Mononuclear cell (primary cell): Measurements from ENCODE around the gene RAPGEF3. TPM values are rescaled to one million over a fixed set of nuclear protein-coding genes. Genes with fewer than 3 reads are reported as not detected.

Experiments
- H3K27me3 ChIP-seq: 2 replicates; pipeline ENCODE4 v1.6.0; 2011; ENCODE audit warnings: low read length, control low read depth; ENCODE audit not compliant: insufficient read depth
- H3K4me1 ChIP-seq: 2 replicates; pipeline ENCODE4 v1.5.1; 2011; ENCODE audit warnings: mild to moderate bottlenecking, low read length, control low read depth; ENCODE audit not compliant: insufficient read depth
- H3K4me3 ChIP-seq: 2 replicates; pipeline ENCODE4 v1.5.1; 2011; ENCODE audit warnings: mild to moderate bottlenecking, low read length, moderate library complexity
- H3K9me3 ChIP-seq: 2 replicates; pipeline ENCODE4 v1.5.1; 2011; ENCODE audit warnings: low read depth, mild to moderate bottlenecking, control low read depth, low read length
- total RNA-seq: library from RNA; depleted of rRNA; stranded (reverse); fragments of >200 nt; gene quantifications from one replicate; pipeline ENCODE4 v1.2.3, GENCODE V29; 2012

The RAPGEF3 gene
- total RNA-seq, 1 donor, result 0.42 TPM

DNA sequence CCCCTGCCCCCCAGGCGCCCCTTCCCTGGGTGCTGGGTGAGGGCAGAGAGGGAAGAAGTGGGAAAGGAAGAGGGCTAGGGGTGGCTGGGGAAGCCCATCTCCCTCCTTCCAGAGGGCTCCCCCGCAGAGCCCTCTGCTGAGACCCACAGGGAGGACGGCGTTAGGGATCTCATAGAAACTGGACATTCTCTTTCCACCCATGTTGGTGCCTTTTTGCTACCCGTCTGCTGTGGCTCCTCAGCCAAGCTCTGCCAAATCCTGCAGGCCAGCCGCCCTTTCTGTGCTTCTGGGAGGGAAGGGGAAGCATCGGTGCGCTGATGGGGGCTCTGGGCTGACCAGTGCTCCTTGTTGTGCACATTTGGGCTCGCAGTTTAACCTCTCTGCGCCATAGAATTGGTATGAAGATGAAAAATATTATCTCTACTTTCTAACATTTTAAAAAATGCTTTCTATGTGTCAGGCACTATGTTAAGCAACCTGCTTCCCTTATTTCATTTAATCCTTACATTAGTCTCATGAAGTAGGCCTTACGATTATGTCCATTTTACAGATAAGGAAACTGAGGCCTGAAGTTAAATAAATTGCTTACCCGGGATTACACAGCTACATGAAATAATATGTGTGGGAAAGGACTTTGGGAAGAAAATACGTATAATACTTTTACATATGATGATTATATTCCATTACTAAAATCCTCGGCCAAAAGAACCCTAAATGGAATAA, 15.3 kb upstream of the RAPGEF3 start:
- Histone ChIP-seq H3K9me3 (no peaks in the 10 kb centered on the region), H3K27me3 (no peaks in the 10 kb centered on the region), H3K4me1 (peaks cover 64% of the 10 kb centered on the region), H3K4me3 (peak overlapping the region; percentile 57)

DNA sequence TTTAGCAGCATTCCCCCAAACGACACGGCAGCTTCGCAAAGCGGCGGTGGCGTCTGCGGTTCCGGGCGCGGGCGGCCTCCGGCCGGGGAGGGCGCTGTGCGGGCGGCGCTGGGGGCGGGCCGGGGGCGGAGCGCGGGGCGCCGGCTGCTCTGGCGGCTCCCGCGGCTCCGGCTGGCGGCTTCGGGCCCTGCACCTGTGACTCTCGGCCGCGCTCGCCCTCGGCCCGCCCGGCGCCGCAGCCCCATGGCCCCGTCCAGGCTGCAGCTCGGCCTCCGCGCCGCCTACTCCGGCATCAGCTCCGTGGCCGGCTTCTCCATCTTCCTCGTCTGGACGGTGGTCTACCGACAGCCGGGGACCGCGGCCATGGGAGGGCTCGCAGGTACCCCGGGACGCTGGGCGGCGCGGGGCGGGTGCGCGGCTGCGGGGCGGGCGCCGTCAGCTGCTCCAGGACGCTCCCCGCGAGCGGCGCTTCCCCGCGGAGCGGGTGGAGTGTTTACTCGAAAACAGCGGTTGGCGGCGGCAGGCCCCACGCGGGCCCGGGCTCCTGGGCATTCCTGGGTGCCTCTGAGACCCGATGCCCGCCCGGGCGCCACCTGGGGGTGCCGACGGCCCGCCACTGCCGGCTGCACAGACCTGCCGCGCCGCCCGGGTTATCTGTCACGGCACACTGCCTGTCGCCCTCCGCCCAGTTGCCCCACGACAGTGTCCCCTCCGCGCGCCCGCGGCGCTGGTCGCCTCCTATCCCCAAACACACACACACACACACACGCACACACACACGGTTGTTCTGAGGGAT, 14.6 kb upstream of the RAPGEF3 start, which contains the start of gene SLC48A1:
SLC48A1 (plus strand) TSS at position 177 of the 796 bp plus-strand sequence; CDS start at position 244, 67 bp downstream.
- Histone ChIP-seq H3K9me3 (no peaks in the 10 kb centered on the region), H3K4me3 (peak within 1 kb of the TSS; percentile 57), H3K27me3 (no peaks in the 10 kb centered on the region), H3K4me1 (peaks cover 61% of the 10 kb centered on the region)

DNA sequence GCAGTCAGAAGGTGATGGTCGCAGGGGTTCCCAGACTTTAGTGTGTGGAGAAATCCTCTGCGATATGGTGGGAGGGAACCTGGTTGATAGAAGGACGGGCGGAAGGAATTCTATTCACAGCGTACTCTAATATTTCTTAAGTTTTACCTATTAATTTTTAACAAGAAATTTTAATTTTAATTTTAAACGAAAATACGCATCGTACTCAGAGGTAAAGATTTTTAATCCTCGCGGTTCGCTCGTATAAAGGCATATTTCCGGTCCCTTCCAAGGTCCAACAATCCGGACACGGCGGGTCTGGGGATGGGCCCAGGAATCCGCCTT, 14.0 kb upstream of the RAPGEF3 start:
- Histone ChIP-seq H3K4me3 (peak overlapping the region; percentile 57), H3K4me1 (peaks cover 55% of the 10 kb centered on the region), H3K9me3 (no peaks in the 10 kb centered on the region), H3K27me3 (no peaks in the 10 kb centered on the region)

DNA sequence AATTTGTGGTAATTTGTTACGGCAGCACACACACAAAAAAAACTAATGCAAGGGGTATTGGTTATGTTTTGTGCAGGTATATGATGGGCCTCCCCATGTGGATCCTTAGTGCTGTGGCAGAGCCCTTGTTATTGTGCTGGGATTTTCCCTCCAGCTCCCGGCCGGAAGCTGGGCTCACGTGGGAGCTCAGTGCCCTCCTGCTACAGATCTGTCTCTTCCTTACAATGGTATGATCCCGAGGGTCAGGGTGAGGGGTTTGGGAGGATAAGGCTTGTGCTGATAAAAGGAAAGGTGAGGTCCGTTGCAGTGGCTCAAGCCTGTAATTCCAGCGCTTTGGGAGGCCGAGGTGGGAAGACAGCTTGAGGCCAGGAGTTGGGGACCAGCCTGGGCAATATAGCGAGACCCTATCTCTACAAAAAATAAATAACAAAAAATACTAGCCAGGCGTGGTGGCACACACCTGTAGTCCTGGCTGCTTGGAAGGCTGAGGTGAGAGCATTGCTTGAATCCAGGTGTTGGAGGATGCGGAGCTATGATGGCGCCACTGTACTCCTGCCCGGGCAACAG, 13.5 kb upstream of the RAPGEF3 start:
- H3K4me1 ChIP-seq, result peaks cover 50% of the 10 kb centered on the region
- H3K4me3 ChIP-seq, result no peak overlapping the region
- H3K9me3 ChIP-seq, result no peaks in the 10 kb centered on the region
- no peaks in the 10 kb centered on the region for H3K27me3 ChIP-seq

DNA sequence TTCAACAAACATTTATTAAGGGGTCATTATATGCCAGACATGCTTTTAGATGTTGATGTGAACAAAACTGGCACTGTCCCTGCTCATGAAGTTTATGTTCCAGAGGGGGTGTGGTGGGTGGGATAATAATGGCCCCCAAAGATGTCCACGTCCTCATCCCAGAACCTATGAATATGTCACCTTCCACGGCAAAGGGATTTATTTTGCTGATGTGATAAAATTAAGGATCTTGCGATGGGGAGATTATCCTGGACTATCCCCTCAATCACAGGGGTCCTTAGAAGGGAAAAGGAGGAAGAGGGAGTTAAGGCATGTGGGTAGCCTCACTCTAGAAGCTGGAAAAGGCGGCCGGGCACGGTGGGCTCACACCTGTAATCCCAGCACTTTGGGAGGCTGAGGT, 12.6 kb upstream of the RAPGEF3 start:
- Histone ChIP-seq H3K9me3 (no peaks in the 10 kb centered on the region), H3K4me1 (peaks cover 46% of the 10 kb centered on the region), H3K27me3 (no peaks in the 10 kb centered on the region), H3K4me3 (no peak overlapping the region)

DNA sequence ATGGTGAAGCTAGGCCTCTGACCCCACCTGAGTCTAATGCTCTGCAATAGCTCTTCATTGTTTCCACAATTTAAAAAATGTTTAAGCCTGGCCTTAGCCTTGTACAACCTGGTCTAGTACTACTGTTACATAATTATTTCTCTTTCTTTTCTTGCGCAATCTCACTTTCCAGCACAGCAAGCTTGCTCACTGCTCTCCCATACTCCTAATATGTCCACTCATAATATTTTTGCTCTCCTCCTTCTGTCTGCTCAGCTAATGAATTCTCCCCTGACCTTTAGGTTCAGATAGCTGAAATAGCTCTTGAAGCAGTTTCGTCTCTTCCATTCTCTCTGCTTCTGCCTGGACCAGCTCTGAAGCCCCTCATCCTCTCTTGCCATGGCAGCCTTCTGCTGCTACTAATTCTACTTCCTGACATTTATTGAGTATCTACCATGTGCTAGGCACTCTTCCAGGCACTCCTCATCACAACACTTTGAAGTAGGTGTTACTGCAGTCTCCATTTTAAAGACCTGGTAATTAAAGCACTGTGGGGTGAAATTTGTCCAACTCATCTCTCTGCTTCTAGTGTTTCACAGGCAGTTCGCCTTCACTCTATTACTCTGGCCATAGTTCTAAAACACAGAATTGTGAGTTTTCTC, 11.5 kb upstream of the RAPGEF3 start:
- Histone ChIP-seq H3K4me3 (no peak overlapping the region), H3K9me3 (no peaks in the 10 kb centered on the region), H3K4me1 (peaks cover 38% of the 10 kb centered on the region), H3K27me3 (no peaks in the 10 kb centered on the region)

DNA sequence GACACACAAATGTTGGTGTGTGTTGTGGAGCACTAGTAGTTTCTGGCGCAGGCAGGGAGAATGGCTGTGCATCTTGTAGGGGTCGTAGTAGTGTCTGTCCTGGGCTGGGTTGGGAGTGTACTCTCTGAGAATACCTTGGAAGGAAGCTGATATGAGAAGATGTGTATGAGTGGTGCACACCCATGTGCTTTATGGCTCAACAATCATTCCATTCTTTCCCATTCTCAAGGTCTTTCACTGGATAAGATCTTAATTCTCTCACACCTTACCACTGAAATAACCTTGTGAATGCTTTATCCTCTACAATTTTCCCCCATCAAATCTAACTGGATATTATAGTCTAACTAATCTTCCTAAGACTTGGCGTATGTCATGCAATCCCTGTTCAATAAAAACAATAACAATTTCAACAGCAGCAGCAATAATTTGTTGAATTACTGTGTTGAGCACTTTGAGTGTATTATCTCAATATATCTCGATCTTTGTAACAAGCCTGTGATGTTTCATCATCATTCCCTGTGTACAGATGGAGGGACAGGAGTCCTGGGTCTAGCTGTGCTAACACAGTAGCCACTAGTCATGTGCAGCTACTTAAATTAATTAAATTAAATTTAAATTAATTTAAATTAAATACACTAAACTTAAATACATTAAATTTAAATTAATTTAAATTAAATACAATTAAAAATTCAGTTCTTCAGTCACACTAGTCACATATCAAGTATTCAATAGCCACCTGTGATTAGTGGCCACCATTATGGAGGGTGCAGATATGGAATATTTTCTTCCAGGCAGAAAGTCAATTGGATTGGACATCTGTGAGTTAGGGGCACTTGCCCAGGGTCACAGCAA, 10.8 kb upstream of the RAPGEF3 start:
- Histone ChIP-seq H3K9me3 (no peaks in the 10 kb centered on the region), H3K4me1 (peaks cover 31% of the 10 kb centered on the region), H3K27me3 (no peaks in the 10 kb centered on the region), H3K4me3 (no peak overlapping the region)

DNA sequence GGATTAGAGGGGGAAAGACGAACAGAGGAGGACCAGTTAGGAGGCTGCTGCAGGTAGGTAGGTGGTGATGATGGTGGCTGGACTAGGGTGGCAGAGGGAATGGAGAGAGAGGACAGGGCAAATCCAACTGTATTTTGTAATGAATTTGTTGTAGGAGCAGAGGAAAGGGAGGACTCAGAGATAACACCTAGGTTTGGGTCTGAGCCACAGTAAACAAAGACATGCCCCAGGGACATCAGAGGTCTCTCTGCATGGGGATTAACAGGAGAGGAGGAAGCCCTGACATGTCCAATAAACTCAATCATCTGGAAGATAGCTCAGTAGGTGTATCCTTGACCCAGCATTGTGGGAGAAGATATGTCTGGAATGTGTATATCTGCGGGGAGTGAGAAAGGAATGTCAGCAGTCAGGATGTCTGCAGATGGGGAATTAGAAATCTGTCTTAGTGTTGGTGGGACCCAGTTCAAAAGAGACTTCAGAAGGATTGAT, 9.7 kb upstream of the RAPGEF3 start:
- no peaks in the 10 kb centered on the region for H3K27me3 ChIP-seq
- H3K9me3 ChIP-seq, result no peaks in the 10 kb centered on the region
- H3K4me1 ChIP-seq, result peaks cover 22% of the 10 kb centered on the region
- H3K4me3 ChIP-seq, result no peak overlapping the region

DNA sequence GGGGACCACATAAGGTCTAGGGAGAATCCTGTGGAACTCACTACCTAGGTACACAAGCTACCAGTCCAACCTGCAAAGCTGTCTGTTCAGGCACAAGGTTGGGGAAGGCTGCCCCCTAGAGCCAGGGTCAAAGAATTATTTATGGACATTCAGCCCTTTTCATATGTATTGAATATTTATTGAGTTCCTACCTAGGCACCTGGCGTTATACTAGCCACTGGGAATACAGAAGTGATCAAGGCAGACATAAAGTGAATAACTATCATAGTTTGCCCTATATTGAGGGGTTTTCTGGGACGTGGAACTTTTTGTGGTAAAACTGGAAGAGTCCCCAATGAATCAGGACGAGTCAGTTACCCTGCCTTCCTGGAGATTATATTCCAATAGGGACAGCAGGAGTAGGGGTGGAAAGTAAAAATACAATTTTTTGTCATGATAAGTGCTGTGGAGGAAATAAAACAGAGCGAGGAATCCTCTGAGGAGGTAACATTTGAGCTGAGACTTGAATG, 8.6 kb upstream of the RAPGEF3 start:
- H3K4me1 ChIP-seq, result peaks cover 17% of the 10 kb centered on the region
- no peaks in the 10 kb centered on the region for H3K27me3 ChIP-seq
- H3K9me3 ChIP-seq, result no peaks in the 10 kb centered on the region
- no peak overlapping the region for H3K4me3 ChIP-seq

DNA sequence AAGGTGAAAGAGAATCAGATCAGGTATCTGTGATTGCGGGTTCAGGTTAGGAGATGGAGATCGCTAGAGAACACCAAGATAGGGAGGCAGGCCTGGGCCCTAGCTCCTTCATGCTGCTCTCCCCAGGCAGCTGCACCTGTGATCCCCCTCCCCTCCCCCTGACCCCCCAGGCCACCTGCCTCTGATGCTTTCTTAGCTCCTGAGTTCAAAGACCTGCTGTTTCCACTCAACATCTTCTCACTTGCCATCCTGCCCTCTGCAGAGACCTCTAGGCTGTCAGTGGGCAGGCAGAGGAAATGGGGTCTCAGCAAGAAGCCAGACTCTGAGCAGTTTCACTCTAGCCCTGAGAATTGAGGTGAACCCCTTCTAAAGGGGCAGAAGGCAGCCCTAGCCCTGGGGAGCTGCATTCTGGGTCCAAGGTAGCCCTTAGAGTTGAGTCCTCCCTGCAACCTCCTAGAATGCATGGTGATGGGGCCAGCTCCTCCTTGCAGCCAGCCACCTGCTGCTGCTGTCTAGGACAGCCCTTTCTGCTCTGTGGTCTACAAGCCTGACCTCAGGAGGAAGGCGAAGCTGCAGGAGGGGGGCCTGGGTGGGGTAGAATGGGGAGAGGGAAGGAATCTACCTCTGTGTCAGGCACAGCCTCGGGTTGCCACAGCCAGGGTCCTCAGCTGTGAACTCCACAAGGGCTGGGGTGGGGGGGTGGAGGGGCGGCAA, 8.0 kb upstream of the RAPGEF3 start:
- peaks cover 17% of the 10 kb centered on the region for H3K4me1 ChIP-seq
- H3K27me3 ChIP-seq, result no peaks in the 10 kb centered on the region
- no peak overlapping the region for H3K4me3 ChIP-seq
- no peaks in the 10 kb centered on the region for H3K9me3 ChIP-seq

DNA sequence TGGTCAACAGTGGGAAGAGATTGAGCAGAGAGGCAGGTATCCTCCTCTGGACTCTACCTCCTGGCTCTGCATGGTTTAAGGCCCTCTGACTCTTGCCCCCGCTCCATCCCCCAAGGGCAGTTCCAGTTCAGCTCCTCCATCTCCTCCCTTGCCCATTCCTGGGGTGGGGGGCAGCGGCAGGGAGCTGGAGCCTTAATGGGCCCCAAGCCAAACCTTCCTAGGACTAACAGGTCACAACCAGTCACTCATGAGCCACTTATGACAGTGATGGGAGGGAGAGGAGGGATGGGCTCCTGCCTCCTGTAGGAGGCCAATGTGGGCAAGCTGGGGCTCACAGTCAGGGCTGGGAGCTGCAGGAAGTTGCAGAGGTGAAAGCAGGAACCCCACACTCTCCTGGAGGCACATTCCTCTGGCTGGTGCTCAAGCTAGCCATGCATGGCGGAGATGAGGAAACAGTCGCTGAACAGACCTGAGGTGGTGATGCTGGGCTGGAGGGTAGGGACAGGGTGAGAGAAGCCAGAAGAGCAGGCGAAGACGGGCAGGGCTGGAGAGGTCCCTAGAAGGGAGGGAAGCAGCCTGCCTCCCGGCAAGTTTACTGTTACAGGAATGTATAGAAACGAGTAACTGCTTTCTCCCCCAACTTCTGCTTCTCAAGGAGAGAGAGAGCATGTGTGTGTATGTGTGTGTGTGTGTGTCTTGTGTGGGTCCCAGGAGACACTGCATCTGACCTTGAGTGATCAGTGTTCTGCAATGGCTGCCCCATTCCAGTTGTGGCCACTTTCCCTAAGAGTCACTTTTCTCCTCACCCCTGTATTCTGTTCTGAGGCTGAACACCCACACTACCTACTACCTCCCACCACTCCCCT, 5.0 kb upstream of the RAPGEF3 start:
- Histone ChIP-seq H3K9me3 (no peaks in the 10 kb centered on the region), H3K4me3 (no peak overlapping the region), H3K27me3 (no peaks in the 10 kb centered on the region)

DNA sequence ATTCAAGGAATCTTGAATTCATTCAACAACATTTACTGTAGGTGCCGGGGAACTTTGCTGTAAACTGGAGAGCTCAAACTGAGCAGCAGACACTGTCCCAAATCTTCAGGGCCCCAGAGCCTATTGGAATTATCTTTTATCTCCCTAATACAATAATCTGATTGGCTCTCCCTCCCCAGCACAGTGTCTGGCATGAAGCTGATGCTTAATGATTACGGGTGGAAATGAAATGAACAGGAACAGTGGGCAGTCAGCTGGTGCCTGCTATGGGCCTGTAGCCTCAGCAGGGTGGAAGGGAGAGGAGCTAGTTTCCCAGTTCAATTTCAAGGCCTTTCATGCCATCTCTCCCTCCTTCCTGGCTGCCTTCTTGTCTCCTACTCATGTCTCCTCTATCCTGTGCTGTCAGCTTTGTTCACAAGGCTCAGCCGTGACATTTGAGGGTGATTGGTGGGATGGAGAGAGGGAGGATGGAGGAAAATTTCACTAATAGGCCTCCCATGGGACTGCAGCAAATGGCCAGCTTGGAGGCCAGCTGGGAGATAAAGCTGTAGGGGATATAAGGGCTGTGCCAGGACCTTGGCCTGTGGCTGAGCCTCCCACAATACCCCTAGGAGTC, 4.3 kb upstream of the RAPGEF3 start:
- no peaks in the 10 kb centered on the region for H3K27me3 ChIP-seq
- no peaks in the 10 kb centered on the region for H3K9me3 ChIP-seq
- no peak overlapping the region for H3K4me3 ChIP-seq
- H3K4me1 ChIP-seq, result peaks cover 25% of the 10 kb centered on the region

More for the DNA sequence above, 5.0 kb upstream of the RAPGEF3 start:
- H3K4me1 ChIP-seq, result peaks cover 18% of the 10 kb centered on the region

DNA sequence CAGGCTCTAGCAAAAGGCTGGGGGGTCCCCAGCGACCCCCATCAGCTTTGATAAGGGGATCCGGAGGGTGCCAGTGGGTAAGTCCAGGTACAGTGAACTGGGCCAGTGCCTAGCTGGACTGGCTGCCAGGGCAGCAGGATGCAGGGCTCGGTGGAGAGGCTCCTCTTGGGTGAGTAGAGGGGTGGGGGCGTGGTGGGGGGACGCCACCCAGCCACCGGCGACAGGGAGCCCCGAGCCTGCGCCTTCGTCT, 171 bp downstream of the RAPGEF3 start:
- H3K9me3 ChIP-seq, result no peaks in the 10 kb centered on the region
- H3K27me3 ChIP-seq, result no peaks in the 10 kb centered on the region
- peaks cover 41% of the 10 kb centered on the region for H3K4me1 ChIP-seq
- H3K4me3 ChIP-seq, result peak overlapping the region; percentile 43
